ENCODE results near the gene RPRML. TPM values are rescaled to one million over a fixed set of nuclear protein-coding genes. Genes with fewer than 3 reads are reported as not detected.
"Not testable (repeated sequence)": the region's sequence is repeated elsewhere in the genome, so short reads cannot be mapped to it uniquely, and the experiment has no call there.

RPRML gene
- total RNA-seq, 1 experiment from 2014 or later, result 4.7 TPM

- TF ChIP-seq PRDM15 (CRISPR knock-in tag; IDR thresholded peaks at IDR 0.05) (no peak), ZMAT4 (CRISPR knock-in tag; IDR thresholded peaks at IDR 0.05) (no peak), RELA (CRISPR knock-in tag; IDR thresholded peaks at IDR 0.05; ENCODE audit: borderline replicate concordance) (no peak), E2F5 (CRISPR knock-in tag; IDR thresholded peaks at IDR 0.05) (0 out of 2 replicates have a peak, but pooled peaks have one; percentile 36), RORB (CRISPR knock-in tag; IDR thresholded peaks at IDR 0.05) (no peak), NFYB (CRISPR knock-in tag; conservative IDR thresholded peaks at IDR 0.05; ENCODE audit: low read depth) (no peak), ZSCAN18 (CRISPR knock-in tag; IDR thresholded peaks at IDR 0.05) (no peak), E2F1 (CRISPR knock-in tag; IDR thresholded peaks at IDR 0.05) (no peak), JAZF1 (CRISPR knock-in tag; IDR thresholded peaks at IDR 0.05) (no peak), USF2 (CRISPR knock-in tag; IDR thresholded peaks at IDR 0.05) (no peak)
Measured at GRCh38 chr17:46979147-46979863, at the start of gene RPRML (continued).

GRCh38 chr17:47016966-47017365 is 37.9 kb upstream of the RPRML start:
- H3K4me3 Mint-ChIP-seq; H3K4me1 Mint-ChIP-seq; ATAC-seq; POLR2A ChIA-PET; H3K27me3 Mint-ChIP-seq (ENCODE audit: low read depth); DNase-seq (ENCODE audit: low spot score); H3K36me3 Mint-ChIP-seq; CTCF ChIA-PET; H3K27ac Mint-ChIP-seq; H3K9me3 Mint-ChIP-seq: not testable (repeated sequence)

- H3K9me3 Mint-ChIP-seq, result no peaks in the 10 kb centered on the region
- CTCF ChIA-PET, result no interaction called here
- DNase-seq (ENCODE audit: low spot score), result no peak
- H3K27ac Mint-ChIP-seq, result peak overlapping the region; percentile 8; the same call in 1 of the 2 replicates
- POLR2A ChIA-PET, result no interaction called here
- H3K4me1 Mint-ChIP-seq, result no peaks in the 10 kb centered on the region
- H3K4me3 Mint-ChIP-seq, result no peak overlapping the region
- H3K36me3 Mint-ChIP-seq, result no peaks in the 10 kb centered on the region
- no peaks in the 10 kb centered on the region; the same call in 1 of the 2 replicates for H3K27me3 Mint-ChIP-seq (ENCODE audit: low read depth)
- no peak for ATAC-seq
- TF ChIP-seq NR3C1 (CRISPR knock-in tag; conservative IDR thresholded peaks at IDR 0.05; ENCODE audit: low read depth) (no peak), TP53 (CRISPR knock-in tag; IDR thresholded peaks at IDR 0.05) (no peak), ESRRA (CRISPR knock-in tag; IDR thresholded peaks at IDR 0.05; ENCODE audit: borderline replicate concordance) (no peak), NFYB (CRISPR knock-in tag; conservative IDR thresholded peaks at IDR 0.05; ENCODE audit: low read depth) (no peak), ZNF138 (CRISPR knock-in tag; conservative IDR thresholded peaks at IDR 0.05) (no peak), GABPB1 (CRISPR knock-in tag; IDR thresholded peaks at IDR 0.05) (no peak), HMGA2 (CRISPR knock-in tag; IDR thresholded peaks at IDR 0.05) (no peak), ATF6 (CRISPR knock-in tag; IDR thresholded peaks at IDR 0.05) (no peak), PRDM15 (CRISPR knock-in tag; IDR thresholded peaks at IDR 0.05) (no peak)
Measured at GRCh38 chr17:47013341-47013740, 34.3 kb upstream of the RPRML start.

Data from WTC11 (cell line).